ENCODE results near the gene KIAA1755. TPM values are rescaled to one million over a fixed set of nuclear protein-coding genes. Genes with fewer than 3 reads are reported as not detected.
"Not testable (repeated sequence)": the region's sequence is repeated elsewhere in the genome, so short reads cannot be mapped to it uniquely, and the experiment has no call there.

The KIAA1755 gene
- total and polyA plus RNA-seq, 11 donors: 2.1 to 6.7 (median 3.5) TPM

- H3K27me3 ChIP-seq: peaks cover 0 to 3% (median 0%) of the 10 kb centered on the region in 9 donors
- H3K9me3 ChIP-seq: no peaks in the 10 kb centered on the region
- TF ChIP-seq POLR2A (IDR thresholded peaks at IDR 0.05): no peak
- no peak for TF ChIP-seq CTCF (IDR thresholded peaks at IDR 0.05)
- no peak for DNase-seq
- no peaks in the 10 kb centered on the region for H3K36me3 ChIP-seq
- intact Hi-C loops (cut with DNase I): loop anchor here in 1 of 10 donors (10.0 kb wide), 1 partner anchor 639 kb away; no protein-coding TSS in a partner anchor
- peak overlapping the region in 3 of 12 donors; percentile 54 to 68 (median 59) for H3K27ac ChIP-seq
- H3K4me3 ChIP-seq: no peak overlapping the region
- peaks cover 0 to 50% (median 3%) of the 10 kb centered on the region in 12 donors for H3K4me1 ChIP-seq
- WGBS, 4 donors: 77 to 82% (median 80%) methylated on average over 6 of the region's 6 CpGs
- ATAC-seq: no peak
These were observed 7.0 kb downstream of the KIAA1755 start for GRCh38 chr20:38253571-38253970.

GRCh38 chr20:38252292-38253288 is 7.9 kb downstream of the KIAA1755 start:
- no peaks in the 10 kb centered on the region for H3K27me3 ChIP-seq
- intact Hi-C loops (cut with DNase I): loop anchor here in 1 of 10 donors (10.0 kb wide), 1 partner anchor 638 kb away; no protein-coding TSS in a partner anchor
- DNase-seq: no peak
- peak overlapping the region in 7 of 12 donors; percentile 31 to 69 (median 55) for H3K27ac ChIP-seq
- H3K4me1 ChIP-seq: peaks cover 0 to 44% (median 3%) of the 10 kb centered on the region in 12 donors
- 61 to 80% (median 70%) methylated on average over 15 to 20 of the region's 20 CpGs for WGBS, 4 donors
- H3K9me3 ChIP-seq: no peaks in the 10 kb centered on the region
- H3K4me3 ChIP-seq: no peak overlapping the region
- TF ChIP-seq POLR2A (IDR thresholded peaks at IDR 0.05) (no peak), CTCF (IDR thresholded peaks at IDR 0.05) (no peak)
- ATAC-seq: peak in 3 of 4 donors; percentile 10 to 33 (median 14)
- H3K36me3 ChIP-seq: no peaks in the 10 kb centered on the region

- peak in 1 of 4 donors; percentile 21 for ATAC-seq
- H3K27me3 ChIP-seq, H3K4me3 ChIP-seq, DNase-seq, H3K36me3 ChIP-seq, H3K9me3 ChIP-seq: not testable (repeated sequence)
- WGBS, 4 donors: 87 to 92% (median 91%) methylated on average over 6 of the region's 6 CpGs
- intact Hi-C loops (cut with DNase I): loop anchor here in 1 of 10 donors (10.0 kb wide), 1 partner anchor 637 kb away; no protein-coding TSS in a partner anchor
- H3K27ac ChIP-seq: peak overlapping the region in 2 of 12 donors; percentile 59 to 68
- peaks cover 0 to 48% (median 7%) of the 10 kb centered on the region in 12 donors for H3K4me1 ChIP-seq
These were observed 9.1 kb downstream of the KIAA1755 start for GRCh38 chr20:38251441-38251840.

- Histone ChIP-seq H3K4me3 (no peak overlapping the region), H3K9me3 (no peaks in the 10 kb centered on the region), H3K36me3 (peaks cover 0 to under 1% (median 0%) of the 10 kb centered on the region in 9 donors), H3K27ac (no peak overlapping the region), H3K27me3 (no peaks in the 10 kb centered on the region), H3K4me1 (peaks cover 0 to 48% (median 8%) of the 10 kb centered on the region in 12 donors)
- WGBS, 4 donors: 63 to 71% (median 68%) methylated on average over 6 of the region's 6 CpGs
- TF ChIP-seq CTCF (IDR thresholded peaks at IDR 0.05) (no peak), POLR2A (IDR thresholded peaks at IDR 0.05) (no peak)
- intact Hi-C loops (cut with DNase I): loop anchor here in 1 of 10 donors (10.0 kb wide), 1 partner anchor 636 kb away; no protein-coding TSS in a partner anchor
- DNase-seq (no peak), ATAC-seq (no peak)
These were observed 9.9 kb downstream of the KIAA1755 start for GRCh38 chr20:38250609-38251008.

All from heart left ventricle (tissue), 16 donors.